Transverse colon (tissue), 3 donors: ENCODE data around the gene ITGB5.

Experiments
- CTCF ChIP-seq, 5 experiments: fragments of 200-600 bp in 3 of 5; fragments of 450-650 bp in 2 of 5; sonication (generic) in 3 of 5; IDR thresholded peaks; 1 replicate in 2 of 5; 2 replicates in 3 of 5; pipeline ENCODE4 v1.5.1; 2016 to 2017; ENCODE audit warnings: antibody characterized with exemption in 5 of 5, inconsistent platforms in 3 of 5, mild to moderate bottlenecking in 2 of 5, moderate library complexity in 1 of 5
- POLR2A ChIP-seq: fragments of 450-650 bp; IDR thresholded peaks from one replicate; pipeline ENCODE4 v1.6.1; 2016; ENCODE audit warnings: antibody characterized with exemption, mild to moderate bottlenecking, moderate library complexity

DNA sequence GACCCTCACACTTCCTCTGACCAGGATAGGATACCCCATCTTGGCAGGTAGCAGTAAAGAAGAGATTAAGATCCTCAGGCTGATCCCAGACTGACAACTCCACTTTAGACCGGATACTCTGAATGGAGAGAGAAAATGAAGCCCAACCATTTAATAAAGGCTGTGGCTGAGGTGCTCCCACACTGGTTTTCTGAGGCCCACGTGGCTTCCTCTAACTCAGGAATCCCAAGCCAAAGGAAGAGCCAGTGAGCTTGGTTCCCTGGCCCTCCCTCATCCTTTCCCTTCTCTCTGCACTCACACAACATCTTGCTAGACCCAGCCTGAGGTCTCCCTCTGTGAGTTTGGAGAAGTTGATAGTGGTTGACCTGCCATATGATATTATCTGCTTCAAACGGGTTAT is 78.1 kb downstream of the ITGB5 start:
- TF ChIP-seq POLR2A (no peak), CTCF (IDR thresholded peaks at IDR 0.05) (no peak)
